ENCODE data around the gene ZDHHC13.

Gene ZDHHC13

DNA sequence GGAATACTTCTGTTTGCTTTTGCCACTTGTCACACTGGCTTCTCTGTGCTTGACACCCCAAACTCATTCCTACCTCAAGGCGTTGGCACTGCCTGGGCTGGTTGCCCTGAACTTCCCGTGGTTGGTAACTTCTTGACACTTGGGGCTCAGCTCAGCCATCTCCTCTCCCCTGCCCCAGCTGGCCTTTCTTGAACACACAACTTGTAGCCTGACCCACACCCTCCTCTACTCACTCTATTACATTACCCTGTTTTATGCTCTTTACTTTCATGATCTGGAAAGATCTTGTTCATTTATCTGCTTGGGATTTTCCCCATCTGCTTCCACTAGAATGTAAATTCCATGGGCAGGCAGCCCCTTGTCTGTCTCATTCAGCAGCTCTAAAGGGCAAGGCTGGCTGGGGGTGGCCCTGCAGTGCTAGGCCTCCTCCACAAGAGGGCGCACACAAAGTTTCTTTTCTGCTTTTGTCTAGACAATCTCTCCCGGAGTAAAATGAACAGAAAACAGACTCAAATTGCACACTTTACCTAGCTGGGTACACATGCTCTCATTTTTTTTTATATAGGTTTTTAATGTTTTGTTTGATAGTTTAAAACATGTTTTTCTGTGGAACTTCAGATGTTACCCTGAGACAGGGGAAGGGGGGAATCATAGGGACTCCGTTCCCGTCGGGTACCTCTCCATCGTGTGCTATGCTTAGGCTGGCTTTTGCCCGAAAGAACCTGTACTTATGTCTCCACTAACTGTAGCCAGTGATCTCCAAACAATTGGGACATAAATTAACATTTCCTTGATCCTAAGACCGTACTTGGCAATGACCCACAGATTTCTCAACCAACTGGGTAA lies 40.0 kb upstream of the ZDHHC13 start:
- TF ChIP-seq ZNF274 (IDR thresholded peaks at IDR 0.05; ENCODE audit: low read depth, low read length) (no peak), YY1 (IDR thresholded peaks at IDR 0.05; ENCODE audit: insufficient read depth, insufficient read length) (no peak), SUZ12 (IDR thresholded peaks at IDR 0.05; ENCODE audit: extremely low read depth, insufficient read depth, insufficient read length) (no peak)
- H3K4me1 ChIP-seq (ENCODE audit: insufficient read depth, insufficient read length) = no peaks in the 10 kb centered on the region
- H3K9ac ChIP-seq (ENCODE audit: insufficient read length, low read depth) = no peak overlapping the region
- H3K9me3 ChIP-seq (ENCODE audit: insufficient read depth, low read length) = no peaks in the 10 kb centered on the region
- no peak overlapping the region for H3K4me3 ChIP-seq (ENCODE audit: insufficient read length, low read depth)
- no peaks in the 10 kb centered on the region for H3K27me3 ChIP-seq (ENCODE audit: insufficient read depth, insufficient read length)
- no peaks in the 10 kb centered on the region for H3K36me3 ChIP-seq (ENCODE audit: insufficient read depth, insufficient read length, low read length)
- DNase-seq (ENCODE audit: low read depth, low spot score) = no peak

DNA sequence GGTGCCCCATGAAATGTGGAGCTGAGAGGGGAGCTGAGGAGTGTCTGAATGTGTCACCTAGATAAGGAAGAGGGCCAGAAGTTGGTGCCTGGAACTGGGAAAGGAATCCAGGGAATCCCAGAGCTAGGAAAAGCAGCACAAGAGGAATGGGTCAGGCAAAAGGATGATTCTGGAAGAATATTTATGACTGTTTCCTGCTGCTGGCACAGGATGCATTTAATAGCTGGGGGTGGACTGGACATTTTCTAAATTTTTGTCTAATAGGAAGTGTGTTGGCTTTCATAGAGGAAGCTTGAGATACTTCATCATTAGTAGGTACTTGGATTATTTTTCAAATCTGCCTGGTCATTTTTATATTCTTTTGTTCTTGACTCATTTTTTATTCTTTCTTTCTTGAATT lies 39.0 kb upstream of the ZDHHC13 start:
- DNase-seq (ENCODE audit: low read depth, low spot score) = no peak
- no peaks in the 10 kb centered on the region for H3K36me3 ChIP-seq (ENCODE audit: insufficient read depth, insufficient read length, low read length)
- H3K27me3 ChIP-seq (ENCODE audit: insufficient read depth, insufficient read length) = no peaks in the 10 kb centered on the region
- no peaks in the 10 kb centered on the region for H3K9me3 ChIP-seq (ENCODE audit: insufficient read depth, low read length)
- H3K4me3 ChIP-seq (ENCODE audit: insufficient read length, low read depth) = no peak overlapping the region
- H3K4me1 ChIP-seq (ENCODE audit: insufficient read depth, insufficient read length) = no peaks in the 10 kb centered on the region
- TF ChIP-seq YY1 (IDR thresholded peaks at IDR 0.05; ENCODE audit: insufficient read depth, insufficient read length) (no peak), SUZ12 (IDR thresholded peaks at IDR 0.05; ENCODE audit: extremely low read depth, insufficient read depth, insufficient read length) (no peak), ZNF274 (IDR thresholded peaks at IDR 0.05; ENCODE audit: low read depth, low read length) (no peak)
- H3K9ac ChIP-seq (ENCODE audit: insufficient read length, low read depth) = no peak overlapping the region

DNA sequence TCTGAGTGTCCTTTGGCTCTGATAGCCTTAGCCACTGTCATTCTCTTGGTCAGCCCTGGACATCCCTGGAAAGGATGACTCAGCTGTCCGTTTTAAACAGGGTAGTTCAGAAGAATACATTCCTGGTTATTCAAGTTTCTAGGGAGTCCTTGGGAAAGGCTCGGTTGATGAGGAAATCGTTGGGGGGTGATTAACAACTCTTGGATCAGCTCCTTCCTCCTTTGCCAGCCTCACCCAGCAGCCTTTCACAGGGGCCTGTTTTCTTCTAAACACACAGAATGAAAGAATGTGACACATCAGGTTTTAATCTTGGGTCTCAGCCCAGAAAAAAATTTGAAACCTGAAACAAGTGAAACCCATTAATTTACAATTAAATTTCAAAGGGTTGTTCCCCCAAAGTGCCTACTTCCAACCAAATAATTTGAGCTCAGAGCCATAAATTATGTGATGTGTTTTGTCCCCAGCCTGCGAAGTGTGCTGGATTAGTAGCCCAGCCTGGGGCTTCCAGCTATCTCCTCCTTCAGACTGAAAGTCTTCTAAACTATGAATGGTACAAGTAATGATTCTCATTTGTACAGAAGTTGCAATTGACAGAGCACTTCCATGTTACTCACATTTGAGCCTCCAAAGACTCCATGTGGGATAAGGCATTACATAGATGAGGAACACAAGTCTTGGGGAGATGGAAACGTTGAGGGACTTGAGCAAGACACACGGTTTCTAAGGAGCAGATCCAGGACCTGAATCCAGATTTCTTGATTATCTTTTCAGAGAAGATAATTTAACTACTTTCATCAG lies 37.1 kb upstream of the ZDHHC13 start:
- no peak for DNase-seq (ENCODE audit: low read depth, low spot score)
- no peak overlapping the region for H3K4me3 ChIP-seq (ENCODE audit: insufficient read length, low read depth)
- no peak for TF ChIP-seq ZNF274 (IDR thresholded peaks at IDR 0.05; ENCODE audit: low read depth, low read length)
- TF ChIP-seq SUZ12 (IDR thresholded peaks at IDR 0.05; ENCODE audit: extremely low read depth, insufficient read depth, insufficient read length) = no peak
- no peak for TF ChIP-seq YY1 (IDR thresholded peaks at IDR 0.05; ENCODE audit: insufficient read depth, insufficient read length)

DNA sequence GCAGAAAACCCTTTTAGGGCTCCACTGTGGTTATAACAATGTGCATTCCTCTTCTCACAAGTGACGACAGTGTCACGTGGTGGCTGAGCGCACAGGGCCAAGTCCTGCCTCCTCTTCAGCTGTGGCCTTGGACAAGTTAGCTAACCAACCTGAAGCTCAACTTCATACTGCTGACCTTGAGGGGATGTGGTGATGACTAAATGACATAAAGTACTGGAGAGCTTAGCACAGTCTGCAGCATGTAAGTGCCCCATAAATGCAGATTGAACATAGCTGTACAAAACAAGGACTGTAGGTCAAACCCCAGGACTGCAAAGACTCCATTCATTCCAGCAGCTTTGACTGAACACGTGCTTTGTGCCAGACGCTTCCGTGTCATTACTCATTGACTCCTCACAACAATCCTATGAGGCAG lies 36.4 kb upstream of the ZDHHC13 start:
- Histone ChIP-seq H3K4me3 (ENCODE audit: insufficient read length, low read depth) (no peak overlapping the region), H3K27me3 (ENCODE audit: insufficient read depth, insufficient read length) (no peaks in the 10 kb centered on the region), H3K9ac (ENCODE audit: insufficient read length, low read depth) (no peak overlapping the region), H3K9me3 (ENCODE audit: insufficient read depth, low read length) (no peaks in the 10 kb centered on the region), H3K36me3 (ENCODE audit: insufficient read depth, insufficient read length, low read length) (no peaks in the 10 kb centered on the region), H3K4me1 (ENCODE audit: insufficient read depth, insufficient read length) (no peaks in the 10 kb centered on the region)
- TF ChIP-seq ZNF274 (IDR thresholded peaks at IDR 0.05; ENCODE audit: low read depth, low read length) = no peak
- TF ChIP-seq YY1 (IDR thresholded peaks at IDR 0.05; ENCODE audit: insufficient read depth, insufficient read length) = no peak
- TF ChIP-seq SUZ12 (IDR thresholded peaks at IDR 0.05; ENCODE audit: extremely low read depth, insufficient read depth, insufficient read length) = no peak
- DNase-seq (ENCODE audit: low read depth, low spot score) = no peak

More for the DNA sequence above, 37.1 kb upstream of the ZDHHC13 start:
- no peaks in the 10 kb centered on the region for H3K36me3 ChIP-seq (ENCODE audit: insufficient read depth, insufficient read length, low read length)
- no peaks in the 10 kb centered on the region for H3K27me3 ChIP-seq (ENCODE audit: insufficient read depth, insufficient read length)
- H3K4me1 ChIP-seq (ENCODE audit: insufficient read depth, insufficient read length) = no peaks in the 10 kb centered on the region
- H3K9ac ChIP-seq (ENCODE audit: insufficient read length, low read depth) = no peak overlapping the region
- no peaks in the 10 kb centered on the region for H3K9me3 ChIP-seq (ENCODE audit: insufficient read depth, low read length)

DNA sequence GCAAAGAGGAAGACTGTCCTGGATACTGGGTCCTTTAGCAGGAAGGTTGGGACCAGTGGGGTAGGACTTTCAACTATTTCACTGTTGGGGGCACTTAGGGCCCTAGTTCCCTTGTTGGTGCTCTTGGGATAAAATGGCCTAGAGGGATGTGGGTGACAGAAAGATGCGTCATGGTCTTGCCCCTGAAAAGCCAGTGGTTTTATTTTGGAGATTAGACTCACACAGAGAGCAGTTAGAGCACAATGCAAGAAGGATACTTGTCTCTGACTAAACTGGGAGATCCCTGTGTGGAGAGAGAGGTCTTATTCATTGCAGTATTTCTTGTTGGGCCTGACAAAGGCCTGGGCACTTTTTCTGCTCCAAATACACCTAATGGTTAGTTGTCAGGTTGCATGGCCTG lies 33.8 kb upstream of the ZDHHC13 start:
- H3K36me3 ChIP-seq (ENCODE audit: insufficient read depth, insufficient read length, low read length) = no peaks in the 10 kb centered on the region
- DNase-seq (ENCODE audit: low read depth, low spot score) = no peak
- no peak overlapping the region for H3K4me3 ChIP-seq (ENCODE audit: insufficient read length, low read depth)
- no peaks in the 10 kb centered on the region for H3K4me1 ChIP-seq (ENCODE audit: insufficient read depth, insufficient read length)
- no peak overlapping the region for H3K9ac ChIP-seq (ENCODE audit: insufficient read length, low read depth)
- H3K27me3 ChIP-seq (ENCODE audit: insufficient read depth, insufficient read length) = no peaks in the 10 kb centered on the region
- H3K9me3 ChIP-seq (ENCODE audit: insufficient read depth, low read length) = no peaks in the 10 kb centered on the region
- no peak for TF ChIP-seq ZNF274 (IDR thresholded peaks at IDR 0.05; ENCODE audit: low read depth, low read length)
- TF ChIP-seq YY1 (IDR thresholded peaks at IDR 0.05; ENCODE audit: insufficient read depth, insufficient read length) = no peak
- no peak for TF ChIP-seq SUZ12 (IDR thresholded peaks at IDR 0.05; ENCODE audit: extremely low read depth, insufficient read depth, insufficient read length)

DNA sequence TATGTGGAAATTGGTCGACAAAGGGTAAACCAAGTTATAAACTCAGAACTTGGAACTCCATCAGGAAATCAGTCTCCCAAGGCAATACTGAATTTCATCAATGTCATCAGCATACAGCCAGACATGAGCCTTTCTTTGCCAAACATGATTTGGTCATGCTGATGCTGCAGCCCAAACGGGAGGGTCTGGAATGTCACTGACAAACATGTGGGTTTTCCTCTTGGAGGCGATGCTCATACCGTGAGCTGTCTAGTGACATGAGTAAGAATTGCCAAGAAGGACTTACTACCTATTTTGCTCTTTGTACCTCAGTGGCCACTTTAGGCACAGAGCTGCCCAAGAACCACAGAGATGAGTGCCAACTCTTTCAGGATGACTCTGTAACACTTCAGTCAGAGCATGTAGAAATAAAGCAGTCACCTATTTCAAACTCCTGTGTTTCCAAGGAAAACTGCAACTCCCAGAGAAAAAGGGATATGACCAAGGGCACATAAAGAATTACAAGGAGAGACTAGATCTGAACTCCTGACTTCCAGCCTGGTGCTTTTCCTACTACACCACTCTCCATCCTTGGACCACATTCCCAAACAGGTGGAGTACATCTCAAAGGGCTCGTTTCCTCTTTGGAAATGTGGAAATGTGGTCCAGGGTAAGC lies 32.2 kb upstream of the ZDHHC13 start:
- Histone ChIP-seq H3K4me3 (ENCODE audit: insufficient read length, low read depth) (no peak overlapping the region), H3K4me1 (ENCODE audit: insufficient read depth, insufficient read length) (no peaks in the 10 kb centered on the region), H3K36me3 (ENCODE audit: insufficient read depth, insufficient read length, low read length) (no peaks in the 10 kb centered on the region), H3K9ac (ENCODE audit: insufficient read length, low read depth) (no peak overlapping the region), H3K27me3 (ENCODE audit: insufficient read depth, insufficient read length) (no peaks in the 10 kb centered on the region), H3K9me3 (ENCODE audit: insufficient read depth, low read length) (no peaks in the 10 kb centered on the region)
- no peak for TF ChIP-seq ZNF274 (IDR thresholded peaks at IDR 0.05; ENCODE audit: low read depth, low read length)
- TF ChIP-seq SUZ12 (IDR thresholded peaks at IDR 0.05; ENCODE audit: extremely low read depth, insufficient read depth, insufficient read length) = no peak
- no peak for TF ChIP-seq YY1 (IDR thresholded peaks at IDR 0.05; ENCODE audit: insufficient read depth, insufficient read length)
- no peak for DNase-seq (ENCODE audit: low read depth, low spot score)

Data from NT2/D1 (cell line).